ENCODE measurements around the gene MSH5. TPM values are rescaled to one million over a fixed set of nuclear protein-coding genes. Genes with fewer than 3 reads are reported as not detected.
"Not testable (repeated sequence)": the region's sequence is repeated elsewhere in the genome, so short reads cannot be mapped to it uniquely, and the experiment has no call there.

Gene MSH5
- polyA plus RNA-seq, 3 donors: 0.58 to 31.2 (median 1.9) TPM

DNA sequence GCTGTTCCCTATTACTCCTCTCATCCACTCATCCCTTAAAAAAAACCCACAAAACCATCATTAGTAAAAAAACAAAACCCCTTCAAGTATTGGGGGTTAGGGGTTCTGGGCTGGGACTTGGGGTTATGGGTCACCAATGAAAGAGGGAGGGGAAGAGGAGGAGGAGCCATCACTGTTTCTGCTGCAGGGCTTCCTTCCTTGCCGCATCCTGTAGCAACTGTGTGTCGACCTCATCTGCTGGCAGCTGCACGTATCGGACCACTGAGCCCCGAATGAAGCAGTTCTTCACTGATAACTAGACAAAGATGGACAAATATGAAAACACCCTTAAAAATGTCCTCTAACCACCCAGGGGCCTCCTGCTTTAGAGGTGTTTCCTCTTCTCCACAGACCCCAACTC, 57.8 kb downstream of the MSH5 start:
- TF ChIP-seq, protein P1, sequence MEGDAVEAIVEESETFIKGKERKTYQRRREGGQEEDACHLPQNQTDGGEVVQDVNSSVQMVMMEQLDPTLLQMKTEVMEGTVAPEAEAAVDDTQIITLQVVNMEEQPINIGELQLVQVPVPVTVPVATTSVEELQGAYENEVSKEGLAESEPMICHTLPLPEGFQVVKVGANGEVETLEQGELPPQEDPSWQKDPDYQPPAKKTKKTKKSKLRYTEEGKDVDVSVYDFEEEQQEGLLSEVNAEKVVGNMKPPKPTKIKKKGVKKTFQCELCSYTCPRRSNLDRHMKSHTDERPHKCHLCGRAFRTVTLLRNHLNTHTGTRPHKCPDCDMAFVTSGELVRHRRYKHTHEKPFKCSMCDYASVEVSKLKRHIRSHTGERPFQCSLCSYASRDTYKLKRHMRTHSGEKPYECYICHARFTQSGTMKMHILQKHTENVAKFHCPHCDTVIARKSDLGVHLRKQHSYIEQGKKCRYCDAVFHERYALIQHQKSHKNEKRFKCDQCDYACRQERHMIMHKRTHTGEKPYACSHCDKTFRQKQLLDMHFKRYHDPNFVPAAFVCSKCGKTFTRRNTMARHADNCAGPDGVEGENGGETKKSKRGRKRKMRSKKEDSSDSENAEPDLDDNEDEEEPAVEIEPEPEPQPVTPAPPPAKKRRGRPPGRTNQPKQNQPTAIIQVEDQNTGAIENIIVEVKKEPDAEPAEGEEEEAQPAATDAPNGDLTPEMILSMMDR (IDR thresholded peaks at IDR 0.05): no peak
- H3K4me1 ChIP-seq (ENCODE audit: control insufficient read depth in 1 of 2, insufficient read depth in 2 of 2, low read length in 2 of 2): peaks cover 19 to 27% of the 10 kb centered on the region in 2 donors
- Mint-ChIP-seq H3K4me1 (peaks cover 21% of the 10 kb centered on the region), H3K9me3 (no peaks in the 10 kb centered on the region), H3K36me3 (peaks cover 9 to 24% of the 10 kb centered on the region in 2 donors), H3K27me3 (ENCODE audit: low read depth in 3 of 3) (peaks cover 0 to 2% (median 0%) of the 10 kb centered on the region in 3 donors), H3K27ac (peak overlapping the region in 5 of 7 donors; percentile 47 to 67 (median 65)), H3K4me3 (no peak overlapping the region)
- peaks cover 0 to 16% of the 10 kb centered on the region in 2 donors for H3K36me3 ChIP-seq (replicated peaks in 1 of 2; ENCODE audit: control insufficient read depth in 1 of 2, insufficient read depth in 2 of 2, low read length in 2 of 2)
- H3K4me3 ChIP-seq (replicated peaks in 1 of 3; ENCODE audit: low read depth in 2 of 3, low read length in 3 of 3): no peak overlapping the region
- intact Hi-C loops (cut with micrococcal nuclease): loop anchor here in 1 of 2 donors (10.0 kb wide), 1 partner anchor 63 kb away; the partner anchor contains the start of gene CLIC1
- no peak for DNase-seq
- peak overlapping the region in 1 of 2 donors; percentile 31 for H3K27ac ChIP-seq (ENCODE audit: low read depth in 1 of 2, low read length in 2 of 2)
- no peaks in the 10 kb centered on the region for H3K9me3 ChIP-seq (replicated peaks in 1 of 2; ENCODE audit: control insufficient read depth in 1 of 2, insufficient read depth in 1 of 2, low read length in 2 of 2)
- H3K9ac ChIP-seq (ENCODE audit: insufficient read depth, low read length, poor library complexity, severe bottlenecking): no peak overlapping the region
- no peaks in the 10 kb centered on the region for H3K27me3 ChIP-seq (ENCODE audit: control insufficient read depth in 2 of 2, insufficient read depth in 2 of 2, low read length in 2 of 2)
- H2AFZ ChIP-seq (ENCODE audit: insufficient read depth, low read depth, low read length, poor library complexity, severe bottlenecking): no peak overlapping the region
- 7% methylated on average over 5 of the region's 5 CpGs for WGBS (ENCODE audit: insufficient coverage)
- no peak overlapping the region for H3K4me2 ChIP-seq (replicated peaks; ENCODE audit: extremely low read depth, low read length, poor library complexity, severe bottlenecking)
- H3K79me2 ChIP-seq (ENCODE audit: insufficient read depth, low read length): peaks cover 31% of the 10 kb centered on the region
- H4K20me1 ChIP-seq (ENCODE audit: insufficient read depth, low read length): no peaks in the 10 kb centered on the region

DNA sequence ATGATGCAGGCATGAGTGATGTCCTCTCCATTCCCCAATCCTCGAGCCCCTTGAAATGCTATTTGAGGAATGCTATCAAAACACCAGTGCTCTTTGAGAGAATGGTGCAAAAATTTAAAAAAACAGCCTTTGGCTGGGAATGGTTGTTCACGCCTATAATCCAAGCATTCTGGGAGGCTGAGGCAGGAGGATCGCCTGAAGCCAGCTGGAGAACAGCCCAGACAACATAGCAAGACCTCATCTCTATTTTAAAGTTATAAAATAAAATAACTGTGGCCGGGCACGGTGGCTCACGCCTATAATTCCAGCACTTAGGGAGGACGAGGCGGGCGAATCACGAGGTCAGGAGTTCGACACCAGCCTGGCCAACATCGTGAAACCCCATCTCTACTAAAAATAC, 60.0 kb downstream of the MSH5 start:
- Mint-ChIP-seq H3K4me3 (no peak overlapping the region), H3K27me3 (ENCODE audit: low read depth in 3 of 3) (peaks cover 0 to 4% (median 0%) of the 10 kb centered on the region in 3 donors), H3K36me3 (peaks cover 10 to 28% of the 10 kb centered on the region in 2 donors), H3K9me3 (no peaks in the 10 kb centered on the region), H3K27ac (no peak overlapping the region), H3K4me1 (peaks cover 8% of the 10 kb centered on the region)
- Histone ChIP-seq H3K9me3 (replicated peaks in 1 of 2; ENCODE audit: control insufficient read depth in 1 of 2, insufficient read depth in 1 of 2, low read length in 2 of 2) (no peaks in the 10 kb centered on the region), H3K27ac (ENCODE audit: low read depth in 1 of 2, low read length in 2 of 2) (no peak overlapping the region), H3K4me2 (replicated peaks; ENCODE audit: extremely low read depth, low read length, poor library complexity, severe bottlenecking) (no peak overlapping the region), H3K27me3 (ENCODE audit: control insufficient read depth in 2 of 2, insufficient read depth in 2 of 2, low read length in 2 of 2) (no peaks in the 10 kb centered on the region), H3K9ac (ENCODE audit: insufficient read depth, low read length, poor library complexity, severe bottlenecking) (no peak overlapping the region), H4K20me1 (ENCODE audit: insufficient read depth, low read length) (no peaks in the 10 kb centered on the region), H3K36me3 (replicated peaks in 1 of 2; ENCODE audit: control insufficient read depth in 1 of 2, insufficient read depth in 2 of 2, low read length in 2 of 2) (peaks cover 0 to 13% of the 10 kb centered on the region in 2 donors), H3K4me1 (ENCODE audit: control insufficient read depth in 1 of 2, insufficient read depth in 2 of 2, low read length in 2 of 2) (peaks cover 9 to 12% of the 10 kb centered on the region in 2 donors), H2AFZ (ENCODE audit: insufficient read depth, low read depth, low read length, poor library complexity, severe bottlenecking) (no peak overlapping the region), H3K4me3 (replicated peaks in 1 of 3; ENCODE audit: low read depth in 2 of 3, low read length in 3 of 3) (no peak overlapping the region), H3K79me2 (ENCODE audit: insufficient read depth, low read length) (peaks cover 21% of the 10 kb centered on the region)
- intact Hi-C loops (cut with micrococcal nuclease): loop anchor here in 1 of 2 donors (10.0 kb wide), 1 partner anchor 65 kb away; the partner anchor contains the start of gene CLIC1
- TF ChIP-seq, protein P1 (IDR thresholded peaks at IDR 0.05): no peak
- WGBS (ENCODE audit: insufficient coverage): 93% methylated on average over 3 of the region's 12 CpGs
- no peak for DNase-seq

DNA sequence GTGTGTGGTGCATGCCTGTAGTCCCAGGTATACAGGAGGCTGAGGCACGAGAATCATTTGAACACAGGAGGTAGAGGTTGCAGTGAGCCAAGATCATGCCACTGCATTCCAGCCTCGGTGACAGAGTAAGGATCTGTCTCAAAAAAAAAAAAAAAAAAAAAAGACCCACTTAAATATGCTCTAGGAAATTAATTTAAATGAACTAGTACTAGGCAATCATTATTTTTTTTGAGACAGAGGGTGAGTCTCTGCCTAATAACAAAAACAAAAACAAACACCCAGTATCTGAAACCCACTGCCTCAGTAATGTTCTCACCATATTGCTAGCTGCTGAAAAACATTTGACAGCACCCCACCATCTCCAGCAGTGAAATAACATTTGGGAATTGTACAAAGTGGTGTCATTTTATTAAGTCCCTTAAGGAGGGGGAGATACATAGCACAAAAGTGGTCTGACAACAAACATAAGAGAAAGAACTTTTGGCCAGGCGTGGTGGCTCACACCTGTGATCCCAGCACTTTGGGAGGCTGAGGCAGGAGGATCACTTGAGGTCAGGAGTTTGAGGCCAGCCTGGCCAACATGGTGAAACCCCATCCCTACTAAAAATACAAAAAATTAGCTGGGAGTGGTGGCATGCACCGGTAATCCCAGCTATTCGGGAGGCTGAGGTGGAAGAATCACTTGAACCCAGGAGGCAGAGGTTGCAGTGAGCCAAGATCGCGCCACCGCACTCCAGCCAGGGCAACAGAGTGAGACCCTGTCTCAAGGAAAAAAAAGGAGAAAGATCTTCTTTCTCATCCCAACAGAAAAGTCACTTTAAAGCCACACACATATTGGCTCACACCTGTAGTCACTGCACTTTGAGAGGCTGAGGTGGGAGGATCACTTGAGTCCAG, 61.5 kb downstream of the MSH5 start:
- peaks cover 10 to 28% of the 10 kb centered on the region in 2 donors for H3K36me3 Mint-ChIP-seq
- H3K4me1 ChIP-seq (ENCODE audit: control insufficient read depth in 1 of 2, insufficient read depth in 2 of 2, low read length in 2 of 2): peaks cover 9 to 13% of the 10 kb centered on the region in 2 donors
- H4K20me1 ChIP-seq (ENCODE audit: insufficient read depth, low read length); H3K4me3 ChIP-seq (replicated peaks in 1 of 3; ENCODE audit: low read depth in 2 of 3, low read length in 3 of 3); H3K27ac ChIP-seq (ENCODE audit: low read depth in 1 of 2, low read length in 2 of 2); H3K9me3 Mint-ChIP-seq; H3K27me3 ChIP-seq (ENCODE audit: control insufficient read depth in 2 of 2, insufficient read depth in 2 of 2, low read length in 2 of 2); H3K4me2 ChIP-seq (replicated peaks; ENCODE audit: extremely low read depth, low read length, poor library complexity, severe bottlenecking); H3K27me3 Mint-ChIP-seq (ENCODE audit: low read depth in 3 of 3); H2AFZ ChIP-seq (ENCODE audit: insufficient read depth, low read depth, low read length, poor library complexity, severe bottlenecking); intact Hi-C loops (cut with micrococcal nuclease); H3K9me3 ChIP-seq (replicated peaks in 1 of 2; ENCODE audit: control insufficient read depth in 1 of 2, insufficient read depth in 1 of 2, low read length in 2 of 2); H3K4me3 Mint-ChIP-seq; H3K9ac ChIP-seq (ENCODE audit: insufficient read depth, low read length, poor library complexity, severe bottlenecking); H3K4me1 Mint-ChIP-seq; DNase-seq: not testable (repeated sequence)
- H3K27ac Mint-ChIP-seq: peak overlapping the region in 2 of 7 donors; percentile 15 to 43
- peaks cover 28% of the 10 kb centered on the region for H3K79me2 ChIP-seq (ENCODE audit: insufficient read depth, low read length)
- peaks cover 0 to 13% of the 10 kb centered on the region in 2 donors for H3K36me3 ChIP-seq (replicated peaks in 1 of 2; ENCODE audit: control insufficient read depth in 1 of 2, insufficient read depth in 2 of 2, low read length in 2 of 2)
- WGBS (ENCODE audit: insufficient coverage): 100% methylated on average over 1 of the region's 8 CpGs
